Motor neuron (in vitro differentiated cells): ENCODE results near the gene ABCB9. TPM values are rescaled to one million over a fixed set of nuclear protein-coding genes. Genes with fewer than 3 reads are reported as not detected.
"Not testable (repeated sequence)": the region's sequence is repeated elsewhere in the genome, so short reads cannot be mapped to it uniquely, and the experiment has no call there.

ENCODE experiments used
- ATAC-seq, 8 experiments: fragments of 200-7000 bp; cut with Tn5 transposase; replicated peaks in 6 of 8; 2 replicates each; pipeline ENCODE4 v1.8.0; 2021; ENCODE audit warnings: mild to moderate bottlenecking in 8 of 8, moderate library complexity in 8 of 8
- H3K27ac ChIP-seq, 2 donors: fragments of 250-450 bp; sonication (Bioruptor Pico); 2 replicates each; pipeline ENCODE4 v1.9.0; 2021; ENCODE audit warnings: antibody characterized with exemption in 2 of 2, mild to moderate bottlenecking in 2 of 2, moderate library complexity in 1 of 2
- H3K4me1 ChIP-seq, 2 donors: fragments of 250-450 bp; sonication (Bioruptor Pico); replicated peaks in 1 of 2; 2 replicates each; pipeline ENCODE4 v1.6.1; 2021; ENCODE audit warnings: antibody characterized with exemption in 2 of 2, mild to moderate bottlenecking in 2 of 2, moderate library complexity in 1 of 2
- H3K4me3 ChIP-seq, 5 donors: fragments of 250-450 bp; sonication (Bioruptor Pico); 2 replicates each; pipeline ENCODE4 v1.9.0; 2021; ENCODE audit warnings: antibody characterized with exemption in 5 of 5, mild to moderate bottlenecking in 5 of 5, moderate library complexity in 4 of 5
- WGBS, 10 experiments: fragments of 450-650 bp; shearing (Covaris generic); methylation state at CpG; one replicate each; pipeline ENCODE4 v1.0.0; 2022; 5-methylcytosine and 5-hydroxymethylcytosine counted together
- in situ Hi-C, 9 experiments: fragments of 400-800 bp; cut with MboI; loops; one replicate each; pipeline ENCODE4 v1.15.0; 2021; ENCODE audit warnings: low sequenced_read_pairs in 9 of 9, low pct_unique_long_range_greater_than_20kb in 2 of 9; ENCODE audit not compliant: unreplicated experiment in 9 of 9
- total RNA-seq, 8 experiments: library from RNA; unstranded; fragments of 300-600 nt; gene quantifications; 2 replicates each; pipeline versions ENCODE4 v1.2.3 to v1.2.4, GENCODE V29; 2022

The ABCB9 gene
- total RNA-seq, 8 experiments from 2014 or later: 5.2 to 23.6 (median 9.4) TPM

DNA sequence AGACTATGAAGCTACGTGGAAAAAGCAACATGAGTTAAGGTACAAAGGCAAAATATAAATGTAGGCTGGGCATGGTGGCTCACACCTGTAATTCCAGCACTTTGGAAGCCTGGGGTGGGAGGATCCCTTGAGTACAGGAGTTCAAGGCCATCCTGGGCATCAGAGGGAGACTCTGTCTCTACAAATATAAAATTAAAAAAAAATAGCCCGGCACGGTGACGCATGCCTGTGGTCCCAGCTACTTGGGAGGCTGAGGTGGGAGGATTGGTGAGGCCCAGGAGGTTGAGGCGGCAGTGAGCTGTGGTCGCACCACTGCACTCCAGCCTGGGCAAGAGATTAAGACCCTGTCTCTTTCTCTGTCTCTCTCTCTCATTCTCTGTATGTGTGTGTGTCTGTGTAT, 66.4 kb downstream of the ABCB9 start:
- H3K27ac ChIP-seq: no peak overlapping the region
- WGBS, 10 experiments: 81 to 100% (median 95%) methylated on average over 1 to 6 of the region's 6 CpGs
- no peak for ATAC-seq
- in situ Hi-C loops: no loop called here
- H3K4me1 ChIP-seq: peaks cover under 1% of the 10 kb centered on the region in 2 donors
- H3K4me3 ChIP-seq: no peak overlapping the region

DNA sequence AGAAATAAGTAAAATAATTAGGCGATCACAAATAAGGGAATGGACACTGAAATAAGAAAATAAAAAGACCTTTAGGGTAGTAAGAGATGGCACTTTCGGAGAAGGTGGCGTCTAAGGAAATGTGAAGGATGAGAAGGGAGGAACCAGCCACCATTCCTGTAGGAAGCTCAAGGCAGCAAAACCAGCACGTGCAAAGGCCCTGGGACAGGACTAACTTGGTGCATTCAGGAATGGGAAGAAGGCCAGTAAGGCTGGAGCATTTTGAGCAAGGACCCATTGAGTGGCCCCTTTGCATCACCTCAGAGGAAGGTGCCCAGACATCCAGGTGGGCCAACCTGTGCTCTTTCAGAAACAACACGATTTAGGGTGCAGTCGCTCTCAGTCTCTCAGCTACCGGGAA, 69.6 kb downstream of the ABCB9 start:
- WGBS, 10 experiments: 78 to 100% (median 93%) methylated on average over 2 to 7 of the region's 7 CpGs
- Histone ChIP-seq H3K4me1 (peaks cover 19 to 29% of the 10 kb centered on the region in 2 donors), H3K27ac (no peak overlapping the region), H3K4me3 (no peak overlapping the region)
- no peak for ATAC-seq
- in situ Hi-C loops: no loop called here

DNA sequence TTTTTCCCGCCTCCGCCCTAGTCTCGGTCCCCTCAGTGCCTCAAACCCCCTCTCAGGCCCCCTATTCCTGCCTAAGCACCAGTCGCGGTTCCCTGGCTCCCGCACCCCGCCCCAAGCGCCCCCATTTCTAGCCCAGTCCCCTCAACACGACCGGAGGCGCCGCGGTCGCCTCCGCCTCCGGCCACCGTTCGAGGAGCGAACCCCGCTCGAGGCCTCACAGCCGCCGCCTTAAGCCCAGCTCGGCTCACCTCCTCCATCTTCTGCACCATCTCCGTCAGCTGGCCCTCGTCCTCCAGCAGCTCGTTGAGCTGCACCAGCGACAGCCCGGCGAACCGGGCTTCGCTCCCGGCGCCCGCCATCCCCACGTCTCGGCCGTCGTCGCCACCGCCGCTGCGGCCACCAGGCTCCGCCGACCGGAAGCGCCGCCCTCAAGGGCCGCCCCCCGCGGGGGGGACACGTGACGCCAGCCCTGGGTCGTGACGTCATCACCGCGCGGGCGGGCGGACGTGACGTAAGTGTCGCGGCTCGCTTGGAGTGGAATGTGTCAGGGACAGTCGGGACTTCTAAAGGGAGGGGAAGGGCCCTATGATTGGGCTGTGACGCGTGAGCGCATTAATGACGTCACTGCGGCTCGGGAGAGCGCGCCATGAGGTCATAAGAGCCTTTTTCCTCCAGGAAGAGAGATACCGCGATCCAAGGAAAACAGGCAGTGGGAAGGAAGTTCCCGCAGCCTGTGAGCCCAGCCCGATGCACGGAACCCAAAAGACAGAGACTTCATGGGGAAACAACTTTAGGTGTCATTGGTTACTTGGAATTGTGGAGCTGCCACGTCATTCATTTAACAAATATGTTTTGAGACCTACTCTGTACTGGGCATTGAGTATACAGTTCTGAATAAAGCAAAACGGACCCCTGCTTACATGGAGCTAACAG, 70.3 kb downstream of the ABCB9 start, which contains the start of gene VPS37B:
TSS of gene VPS37B (minus strand) at position 421 of the 933 bp plus-strand sequence. CDS start at position 359, 62 bp downstream.
- peaks cover 25 to 36% of the 10 kb centered on the region in 2 donors for H3K4me1 ChIP-seq
- peak within 1 kb of the TSS; percentile 52 to 95 (median 91) for H3K4me3 ChIP-seq
- peak within 1 kb of the TSS; percentile 58 to 86 for H3K27ac ChIP-seq
- in situ Hi-C loops: no loop called here
- peak; percentile 26 to 84 (median 72) for ATAC-seq
- 20 to 90% (median 63%) methylated on average over 1 to 14 of the region's 81 CpGs for WGBS, 10 experiments

- Histone ChIP-seq H3K27ac (peak overlapping the region; percentile 58 to 86), H3K4me3 (peak overlapping the region; percentile 52 to 95 (median 91)), H3K4me1 (peaks cover 32 to 42% of the 10 kb centered on the region in 2 donors)
- 0% methylated on average over 1 to 5 of the region's 9 CpGs; no CpG with 5 or more reads in 5 of the 10 experiments for WGBS, 10 experiments
- in situ Hi-C loops: no loop called here
- peak in 7 of 8 experiments; percentile 1 to 33 (median 27) for ATAC-seq
Measured at GRCh38 chr12:122895320-122895703, 71.0 kb downstream of the ABCB9 start.

DNA sequence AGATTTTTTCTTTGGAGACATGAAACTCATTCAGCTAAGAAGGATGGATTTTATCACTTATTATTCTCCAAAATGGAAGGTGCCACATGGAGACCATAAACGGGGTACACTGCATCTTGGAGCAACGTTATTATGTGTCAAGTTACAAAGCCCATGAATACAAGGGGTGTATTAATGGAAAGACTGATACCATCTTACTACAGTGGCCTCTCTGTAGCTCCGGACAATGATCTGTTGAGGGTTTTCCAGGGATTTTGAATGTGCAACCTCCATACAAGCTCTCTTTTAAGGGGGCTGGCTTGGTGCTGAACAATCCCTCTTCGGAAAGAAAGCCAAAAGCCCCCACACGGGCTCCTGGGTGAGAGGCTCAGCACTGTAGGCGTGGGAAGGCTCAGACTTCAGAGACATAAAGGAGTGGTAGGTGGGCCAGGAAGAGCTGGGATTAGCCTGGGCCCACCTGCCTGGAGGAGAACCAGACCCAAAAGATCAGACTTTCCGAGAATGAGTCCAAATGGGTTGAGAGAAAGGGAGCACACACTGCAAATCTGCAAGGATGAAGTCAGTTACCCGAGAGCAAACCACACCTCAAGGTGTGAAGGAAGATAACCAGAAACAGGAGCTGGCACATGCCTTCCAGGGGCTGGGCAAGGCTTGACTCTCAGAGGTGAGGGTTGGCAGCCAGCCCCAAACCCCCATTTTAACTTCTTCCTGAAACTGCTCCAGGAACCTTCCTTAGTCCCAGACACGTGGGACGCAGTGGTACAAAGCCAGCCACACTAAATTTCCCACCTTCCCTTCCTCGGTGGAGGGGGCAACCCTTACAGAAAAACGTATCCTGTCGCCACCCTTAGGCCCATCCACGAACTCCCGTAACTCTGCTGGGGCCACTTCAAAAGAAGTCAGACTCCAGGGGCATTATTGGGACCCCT, 71.8 kb downstream of the ABCB9 start:
- H3K4me1 ChIP-seq: peaks cover 35 to 49% of the 10 kb centered on the region in 2 donors
- peak overlapping the region; percentile 52 to 95 (median 91) for H3K4me3 ChIP-seq
- in situ Hi-C loops: no loop called here
- WGBS, 10 experiments: 0 to 100% (median 26%) methylated on average over 1 to 8 of the region's 15 CpGs
- H3K27ac ChIP-seq: peak overlapping the region in 1 of 2 donors; percentile 14
- peak in 2 of 8 experiments; percentile 4 to 6 for ATAC-seq

GRCh38 chr12:122893208-122894153, 72.8 kb downstream of the ABCB9 start:
- no peak overlapping the region for H3K27ac ChIP-seq
- WGBS, 10 experiments: 87 to 100% (median 94%) methylated on average over 1 to 7 of the region's 7 CpGs; no CpG with 5 or more reads in 1 of the 10 experiments
- peak overlapping the region; percentile 52 to 95 (median 91) for H3K4me3 ChIP-seq
- H3K4me1 ChIP-seq: peaks cover 41 to 55% of the 10 kb centered on the region in 2 donors
- in situ Hi-C loops: no loop called here
- ATAC-seq: no peak

GRCh38 chr12:122892724-122893123, 73.5 kb downstream of the ABCB9 start:
- Histone ChIP-seq H3K4me1 (peaks cover 47 to 62% of the 10 kb centered on the region in 2 donors), H3K27ac (peak overlapping the region in 1 of 2 donors; percentile 31)
- 80 to 100% (median 98%) methylated on average over 1 to 6 of the region's 9 CpGs; no CpG with 5 or more reads in 1 of the 10 experiments for WGBS, 10 experiments
- ATAC-seq, in situ Hi-C loops, H3K4me3 ChIP-seq: not testable (repeated sequence)

DNA sequence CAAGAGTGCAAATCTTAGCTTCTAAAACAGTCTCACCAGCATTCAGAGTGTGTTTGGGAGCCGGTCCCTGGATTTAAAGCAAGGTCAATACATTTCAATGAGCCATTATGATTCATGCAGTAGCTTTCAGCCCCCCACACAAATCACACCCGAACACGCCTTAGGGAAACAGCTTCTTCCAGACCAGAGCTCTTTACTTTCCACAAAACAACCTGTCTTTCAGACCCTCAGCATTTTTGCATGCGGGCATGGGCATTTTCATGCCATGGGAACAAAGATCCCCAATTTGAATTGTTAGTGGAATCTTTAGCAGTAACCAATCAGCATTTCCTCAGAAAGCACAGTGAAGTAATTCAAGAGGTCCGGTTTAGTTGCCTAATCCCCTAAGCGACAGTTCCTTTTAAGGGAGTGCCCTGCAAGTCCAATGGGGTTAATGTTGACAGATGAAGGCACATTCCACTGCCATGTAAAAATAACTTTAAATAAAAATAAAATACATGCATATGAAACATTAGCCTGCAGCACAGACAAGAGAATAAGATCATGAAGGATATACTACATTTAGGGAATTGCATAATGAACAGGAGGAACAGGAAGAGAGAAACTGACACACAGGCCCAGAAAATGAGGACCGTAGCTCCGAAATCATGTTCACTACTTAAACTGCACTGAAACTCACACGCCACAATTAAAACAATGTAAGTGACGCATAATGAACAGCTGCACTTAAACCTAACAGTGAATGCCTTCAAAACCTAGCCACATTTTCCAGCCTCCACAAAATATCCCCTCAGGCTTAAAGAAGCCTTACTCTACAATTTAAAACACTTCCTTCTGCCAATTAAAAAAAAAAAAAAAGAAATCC, 74.4 kb downstream of the ABCB9 start:
- in situ Hi-C loops: no loop called here
- peak overlapping the region in 3 of 5 donors; percentile 7 to 14 (median 11) for H3K4me3 ChIP-seq
- H3K27ac ChIP-seq: peak overlapping the region; percentile 7 to 50
- peaks cover 55 to 67% of the 10 kb centered on the region in 2 donors for H3K4me1 ChIP-seq
- peak; percentile 40 to 73 (median 50) for ATAC-seq
- 0 to 36% (median 3%) methylated on average over 1 to 10 of the region's 10 CpGs for WGBS, 10 experiments

GRCh38 chr12:122889761-122890520, 76.3 kb downstream of the ABCB9 start:
- 40 to 88% (median 77%) methylated on average over 1 to 13 of the region's 13 CpGs; no CpG with 5 or more reads in 1 of the 10 experiments for WGBS, 10 experiments
- H3K4me3 ChIP-seq: no peak overlapping the region
- in situ Hi-C loops: no loop called here

DNA sequence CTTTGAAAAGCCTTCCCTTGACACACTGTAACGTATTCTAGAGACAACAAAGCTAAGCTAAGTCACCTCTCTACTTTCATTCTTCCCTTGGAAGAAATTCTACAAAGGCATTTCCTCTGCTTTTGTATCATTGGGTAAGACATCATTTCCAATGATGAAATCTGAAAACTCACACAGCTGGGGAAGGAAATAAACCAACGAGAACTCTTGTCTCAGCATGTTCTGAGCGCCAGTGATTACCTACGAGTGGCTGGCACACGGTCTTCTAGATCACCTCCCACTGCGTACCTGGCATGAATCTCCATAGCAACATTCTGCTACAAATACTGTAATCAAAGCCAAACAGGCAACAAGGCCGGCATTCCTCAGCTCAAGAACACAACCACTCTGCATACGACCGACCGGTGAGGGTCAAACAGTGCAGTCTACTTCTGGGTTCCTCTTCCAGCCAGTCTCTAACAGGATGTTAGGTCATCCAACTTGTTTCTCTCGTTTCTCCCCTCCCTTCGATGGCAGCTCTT, 78.0 kb downstream of the ABCB9 start:
- in situ Hi-C loops: no loop called here
- peak; percentile 6 to 44 (median 34) for ATAC-seq
- WGBS, 10 experiments: 67 to 100% (median 81%) methylated on average over 1 to 7 of the region's 12 CpGs; no CpG with 5 or more reads in 1 of the 10 experiments
- Histone ChIP-seq H3K4me3 (no peak overlapping the region), H3K27ac (peak overlapping the region in 1 of 2 donors; percentile 22), H3K4me1 (peaks cover 43 to 55% of the 10 kb centered on the region in 2 donors)

More at GRCh38 chr12:122889761-122890520, 76.3 kb downstream of the ABCB9 start:
- no peak overlapping the region for H3K27ac ChIP-seq
- ATAC-seq: no peak
- H3K4me1 ChIP-seq: peaks cover 55 to 69% of the 10 kb centered on the region in 2 donors
